Stimulated activated CD8-positive, alpha-beta memory T cell treated with anti-CD3 and anti-CD28 coated beads, Interleukin-4, amount 100 ng/mL, for 1 hour (primary cell): ENCODE data around the gene FBXO4.

Source experiments
- DNase-seq, 2 donors: peaks; one replicate each; pipeline ENCODE4 v3.0.0-alpha.2; 2020; ENCODE audit warnings: low read depth in 2 of 2, low spot score in 1 of 2

The FBXO4 gene

DNA sequence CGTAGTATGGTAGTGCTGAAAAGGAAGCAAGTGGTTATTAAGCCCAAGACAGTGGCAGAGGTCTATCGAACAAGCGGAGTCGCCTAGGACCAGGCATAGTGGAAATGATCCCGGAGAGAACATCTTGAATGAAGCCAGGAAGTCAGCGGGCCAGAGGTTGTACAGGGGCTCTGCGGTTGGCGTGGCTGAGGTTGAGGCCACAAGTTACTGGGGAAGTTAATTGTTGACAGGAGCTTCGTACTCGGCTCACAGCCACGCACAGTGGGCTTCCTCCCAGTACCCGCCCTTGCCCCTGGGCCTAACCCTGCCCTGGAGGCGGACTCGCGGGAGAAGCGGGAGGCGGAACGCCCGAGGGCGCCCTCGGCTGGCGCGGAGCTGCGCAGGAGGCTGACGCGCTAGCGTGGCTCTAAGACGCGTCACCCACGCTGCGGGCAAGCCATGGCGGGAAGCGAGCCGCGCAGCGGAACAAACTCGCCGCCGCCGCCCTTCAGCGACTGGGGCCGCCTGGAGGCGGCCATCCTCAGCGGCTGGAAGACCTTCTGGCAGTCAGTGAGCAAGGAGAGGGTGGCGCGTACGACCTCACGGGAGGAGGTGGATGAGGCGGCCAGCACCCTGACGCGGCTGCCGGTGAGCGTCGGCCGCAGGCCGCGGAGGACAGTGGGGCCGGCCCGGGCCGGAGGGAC is at the start of gene FBXO4:
Gene FBXO4 (plus strand): TSS at position 410 of the 683 bp plus-strand sequence. CDS start 29 bp downstream, at position 439.
- DNase-seq, result peak; percentile 65 to 78

- no peak for DNase-seq
These were observed 48.4 kb upstream of the FBXO4 start for GRCh38 chr5:41876678-41877077.

GRCh38 chr5:41877408-41877807 is 47.7 kb upstream of the FBXO4 start:
- no peak for DNase-seq

DNA sequence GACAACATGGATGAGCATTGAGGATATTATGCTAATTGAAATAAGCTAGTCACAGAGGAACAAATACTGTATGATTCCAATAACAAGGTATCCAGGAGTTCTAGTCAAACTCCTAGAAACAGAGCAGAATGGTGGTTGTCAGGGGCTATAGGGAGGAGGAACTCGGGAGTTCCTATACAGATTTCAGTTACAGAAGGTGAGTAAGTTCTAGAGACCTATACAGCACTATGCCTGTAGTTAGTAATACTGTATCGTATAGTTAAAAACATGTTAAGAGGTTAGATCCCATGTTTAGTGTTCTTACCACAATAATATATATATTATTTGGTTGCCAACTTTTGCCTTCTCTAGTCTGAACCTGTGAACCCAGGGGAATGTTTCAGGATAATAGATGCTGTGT is 46.9 kb upstream of the FBXO4 start:
- DNase-seq, result no peak

DNA sequence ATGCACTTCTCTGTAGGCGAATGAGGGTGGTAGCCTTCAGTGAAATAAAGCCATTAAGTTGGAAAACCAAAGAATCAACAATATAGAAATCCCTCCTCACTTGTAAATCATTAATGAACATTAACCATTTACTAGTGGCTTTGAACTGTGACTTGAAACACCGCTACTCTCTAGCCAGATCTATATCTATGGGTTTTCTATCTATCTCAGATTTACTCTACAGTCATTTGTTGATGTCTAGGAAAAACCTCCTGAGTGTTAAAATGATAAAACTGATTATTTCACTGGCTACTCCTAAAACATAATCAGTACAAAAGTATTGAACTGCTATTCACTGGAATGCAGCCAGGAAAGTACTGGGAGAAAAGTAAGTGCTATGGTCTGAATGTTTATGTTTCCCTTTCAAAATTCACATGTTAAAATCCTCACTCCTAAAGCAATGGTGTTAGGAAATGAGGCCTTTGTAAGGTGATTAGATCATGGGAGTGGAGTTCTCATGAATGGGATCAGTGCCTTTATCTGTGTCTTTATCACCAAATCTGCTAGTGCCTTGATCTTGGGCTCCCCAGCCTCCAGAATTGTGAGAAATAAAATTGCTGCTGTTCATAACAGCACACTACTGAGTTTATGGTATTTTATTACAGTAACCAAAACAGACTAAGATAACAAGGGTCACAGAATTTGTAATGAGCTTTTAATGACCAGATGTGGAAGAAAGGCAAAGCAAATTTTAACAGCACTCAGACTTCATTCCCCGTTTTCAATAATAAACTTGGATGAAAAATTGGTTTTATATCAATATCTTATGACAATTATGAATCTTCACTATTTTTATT is 46.2 kb upstream of the FBXO4 start:
- DNase-seq, result no peak

DNA sequence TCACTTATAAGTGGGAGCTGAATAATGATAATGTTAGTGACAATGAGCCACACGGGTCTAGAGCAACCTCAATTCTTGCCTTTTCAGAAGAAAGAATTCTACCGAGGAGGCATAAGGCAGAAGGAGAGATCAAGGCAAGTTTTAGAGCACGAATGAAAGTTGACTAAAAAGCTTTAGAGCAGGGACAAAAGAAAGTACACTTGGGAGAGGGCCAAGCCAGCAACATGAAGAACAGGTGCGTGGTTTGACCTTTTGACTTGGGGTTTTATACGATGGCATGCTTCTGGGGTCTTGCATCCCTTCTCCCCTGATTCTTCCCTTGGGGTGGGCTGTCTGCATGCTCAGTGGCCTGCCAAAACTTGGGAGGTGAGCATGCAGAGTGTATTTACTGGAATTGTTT is 42.3 kb upstream of the FBXO4 start:
- no peak for DNase-seq

DNA sequence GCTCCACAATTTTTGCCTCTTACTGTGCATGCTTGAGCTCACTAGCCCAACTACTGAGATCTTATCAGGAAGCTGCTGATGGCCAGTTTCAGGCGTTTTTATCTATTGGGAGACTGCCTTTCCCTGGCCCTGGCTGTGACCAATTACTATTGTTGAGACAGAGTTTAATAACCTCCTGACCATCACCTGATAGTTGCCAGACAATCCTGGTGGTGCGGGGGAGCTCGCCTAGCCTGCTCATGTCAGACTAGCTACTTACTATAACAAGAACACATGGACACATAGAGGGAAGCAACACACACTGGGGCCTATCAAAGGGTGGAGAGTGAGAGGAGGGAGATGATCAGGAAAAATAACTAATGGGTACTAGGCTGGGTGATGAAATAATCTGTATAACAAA is 41.8 kb upstream of the FBXO4 start:
- DNase-seq, result no peak

GRCh38 chr5:41883936-41884335 is 41.1 kb upstream of the FBXO4 start:
- no peak for DNase-seq

DNA sequence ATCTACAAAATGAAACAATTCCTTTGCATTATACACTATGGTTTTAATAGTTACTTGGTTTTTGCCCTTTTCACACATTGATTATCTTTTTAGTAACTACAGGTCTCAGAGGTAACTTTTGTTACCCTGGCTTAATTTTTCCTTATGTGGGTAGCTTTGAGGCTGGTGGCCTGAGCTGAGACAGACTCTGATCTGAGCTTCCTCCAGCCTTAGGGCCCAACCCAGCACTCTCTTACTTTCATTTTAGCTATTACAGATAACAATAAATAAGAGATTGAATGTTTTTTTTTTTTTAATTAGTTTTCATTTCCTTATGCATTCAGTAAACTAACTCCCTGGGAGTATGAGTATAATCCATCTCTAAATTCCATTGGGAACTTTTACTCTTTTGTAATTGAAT is 39.8 kb upstream of the FBXO4 start:
- no peak for DNase-seq

DNA sequence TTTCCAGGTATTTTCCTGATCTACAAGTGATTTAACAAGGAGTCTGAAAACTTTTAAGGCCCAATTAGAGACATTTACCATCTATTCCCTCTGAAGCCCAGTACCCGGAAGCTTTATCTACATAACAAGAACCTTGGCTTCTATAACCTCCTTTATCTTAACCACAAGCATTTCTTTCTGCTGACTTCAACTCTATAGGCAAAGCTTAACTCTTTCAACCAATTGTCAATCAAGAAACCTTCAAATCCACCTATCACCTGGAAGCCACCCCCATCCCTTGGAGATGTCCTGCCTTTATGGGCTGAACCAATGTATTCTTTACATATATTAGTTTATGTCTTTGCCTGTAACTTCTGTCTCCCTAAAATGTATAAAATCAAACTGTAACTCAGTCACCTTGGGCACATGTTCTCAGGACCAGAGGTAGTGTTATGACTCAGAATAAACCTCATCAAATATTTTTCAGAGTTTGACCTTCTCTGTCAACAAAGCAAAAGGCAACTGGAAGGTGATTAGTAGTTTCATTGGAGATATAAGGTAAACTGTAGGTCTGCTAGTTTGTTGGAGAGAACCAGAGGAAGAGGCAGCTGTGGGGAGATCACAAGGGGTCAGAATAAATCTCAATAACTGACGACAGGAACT is 33.9 kb upstream of the FBXO4 start:
- no peak for DNase-seq

DNA sequence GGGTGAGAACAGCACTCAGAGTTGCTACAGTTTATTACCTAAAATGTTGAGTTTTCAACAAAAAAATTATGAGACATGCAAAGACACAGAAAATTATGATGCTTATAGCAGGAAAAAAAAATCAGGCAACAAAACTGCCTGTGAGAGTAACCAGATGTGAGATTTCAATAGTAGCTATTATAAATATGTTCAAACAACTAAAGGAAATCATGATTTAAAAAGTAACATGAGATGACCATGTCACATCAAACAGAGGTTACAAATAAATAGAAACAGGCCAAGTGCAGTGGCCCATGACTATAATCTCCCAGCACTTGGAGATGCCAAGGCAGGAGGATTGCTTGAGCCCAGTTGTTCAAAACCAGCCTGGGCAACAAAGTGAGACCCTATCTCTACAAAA is 33.0 kb upstream of the FBXO4 start:
- DNase-seq, result no peak

DNA sequence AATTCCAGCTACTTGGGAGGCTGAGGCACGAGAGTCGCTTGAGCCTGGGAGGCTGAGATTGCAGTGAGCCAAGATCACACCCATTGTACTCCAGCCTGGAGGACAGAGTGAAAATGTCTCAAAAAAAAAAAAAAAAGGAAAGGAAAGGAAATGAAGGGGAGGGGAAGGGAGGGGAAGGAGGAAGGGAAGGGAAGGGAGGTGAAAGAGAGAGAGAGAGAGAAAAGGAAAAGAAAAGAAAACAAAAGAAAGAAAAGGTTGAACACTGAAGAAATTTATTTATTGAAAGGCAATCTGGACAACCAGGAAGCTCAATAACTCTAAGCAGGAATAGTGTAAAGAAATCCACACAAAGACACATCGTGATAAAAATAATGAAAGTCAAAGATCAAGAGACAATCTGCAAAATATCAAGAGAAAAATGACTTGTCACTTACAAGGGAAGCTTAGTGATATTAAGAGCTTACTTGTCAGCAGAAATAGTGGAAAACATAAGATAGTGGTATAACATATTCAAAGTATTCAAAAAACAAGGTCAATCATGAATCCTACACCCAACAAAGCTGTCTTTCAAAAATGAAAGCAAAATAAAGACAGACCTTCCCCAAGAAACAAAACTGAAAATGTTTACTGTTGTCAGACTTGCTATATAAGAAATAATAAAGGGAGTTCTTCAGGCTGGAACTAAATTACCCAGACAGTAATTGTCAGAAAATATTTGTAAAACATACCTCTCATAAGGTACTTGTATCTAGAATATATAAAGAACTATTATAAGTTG is 31.8 kb upstream of the FBXO4 start:
- DNase-seq, result no peak

DNA sequence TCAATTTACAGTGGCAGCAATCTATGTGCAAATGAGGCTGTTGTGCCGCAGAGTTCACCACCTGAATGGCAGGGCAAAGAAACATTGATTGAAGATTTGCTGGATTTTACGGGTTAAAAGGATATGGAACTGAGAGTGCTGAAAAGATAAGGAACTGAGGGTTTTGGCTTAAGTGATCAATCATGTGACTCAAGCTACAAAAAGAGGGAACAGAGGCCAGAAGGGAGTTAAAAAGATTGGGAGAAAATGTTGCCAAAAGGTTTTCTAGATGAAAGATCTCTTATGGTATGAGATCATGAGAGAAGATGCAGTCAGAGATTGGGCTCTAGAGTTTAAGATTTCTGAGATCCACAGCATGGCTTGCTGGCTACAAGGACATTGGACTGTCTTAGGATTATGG is 28.9 kb upstream of the FBXO4 start:
- no peak for DNase-seq

GRCh38 chr5:41903382-41903891 is 21.6 kb upstream of the FBXO4 start:
- no peak for DNase-seq

GRCh38 chr5:41903892-41904799 is 20.9 kb upstream of the FBXO4 start, which contains the start of gene RIMOC1:
Gene RIMOC1, plus strand, starts transcription at chr5:41904344. Its CDS starts 24 bp downstream, at chr5:41904368.
- DNase-seq, result peak; percentile 95

- no peak for DNase-seq
These were observed 18.9 kb upstream of the FBXO4 start for GRCh38 chr5:41906151-41906550.

DNA sequence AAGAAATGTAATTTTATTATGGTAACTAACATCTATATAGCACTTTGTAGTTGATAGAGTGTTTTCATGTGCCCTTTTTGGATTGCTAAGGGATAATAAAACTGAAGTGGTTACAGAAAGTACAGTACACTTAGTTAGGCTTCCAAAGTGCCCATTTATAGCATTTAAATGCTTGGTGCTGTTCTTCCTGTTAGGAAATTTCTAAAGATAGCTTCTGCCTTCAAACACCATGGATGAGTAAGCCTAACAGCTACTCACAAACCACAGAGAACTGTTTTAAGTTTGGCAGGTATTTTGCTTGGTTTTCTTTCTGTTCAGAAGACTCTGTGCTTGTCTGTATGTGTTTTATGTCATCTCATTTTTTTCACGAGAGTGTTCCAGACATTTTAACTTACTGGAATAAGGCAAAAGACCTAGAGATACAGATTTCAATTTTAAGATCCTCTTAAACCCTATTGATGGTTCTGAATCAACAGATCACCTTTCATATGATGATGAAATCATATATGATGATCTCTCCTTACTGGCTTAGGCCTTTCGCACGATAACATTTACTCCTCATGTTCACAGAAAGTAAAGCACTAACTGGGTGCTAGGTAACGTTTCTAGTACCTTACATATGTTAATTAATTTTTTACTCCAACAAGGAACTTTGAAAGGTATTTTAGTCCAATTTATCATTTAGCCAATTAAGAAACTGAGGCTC is 16.6 kb upstream of the FBXO4 start:
- no peak for DNase-seq

- DNase-seq, result no peak
These were observed 7.0 kb upstream of the FBXO4 start for GRCh38 chr5:41918105-41918504.

GRCh38 chr5:41921166-41921565 is 3.9 kb upstream of the FBXO4 start:
- no peak for DNase-seq
